ENCODE measurements around the gene SOX3.

DNA sequence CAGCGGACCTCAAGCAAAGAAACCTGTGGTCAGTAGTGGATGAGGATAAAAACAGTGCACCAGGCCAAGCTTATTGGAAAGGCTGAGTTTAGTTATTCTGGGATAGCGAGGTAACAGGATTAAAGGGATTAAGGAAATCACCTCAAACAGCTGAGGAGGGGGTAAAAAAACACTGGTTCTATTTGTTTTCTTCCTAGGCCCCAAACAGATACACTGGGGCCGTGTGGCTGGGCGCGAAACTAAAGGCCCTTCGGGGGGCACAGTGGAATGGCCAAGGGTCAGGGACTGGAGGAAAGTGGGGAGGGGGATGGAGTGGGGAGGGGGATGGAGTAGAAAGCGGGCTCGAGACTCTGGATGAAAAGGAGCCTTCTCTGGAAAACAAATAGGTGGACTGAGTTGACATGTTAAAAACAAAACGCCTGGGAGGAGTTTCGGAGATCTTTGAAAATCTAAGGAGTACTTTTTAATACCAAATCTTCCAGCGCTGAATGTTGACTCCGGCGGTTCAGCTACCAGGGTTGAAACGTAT lies 2.9 kb downstream of the SOX3 start:
- TF ChIP-seq, protein P1, sequence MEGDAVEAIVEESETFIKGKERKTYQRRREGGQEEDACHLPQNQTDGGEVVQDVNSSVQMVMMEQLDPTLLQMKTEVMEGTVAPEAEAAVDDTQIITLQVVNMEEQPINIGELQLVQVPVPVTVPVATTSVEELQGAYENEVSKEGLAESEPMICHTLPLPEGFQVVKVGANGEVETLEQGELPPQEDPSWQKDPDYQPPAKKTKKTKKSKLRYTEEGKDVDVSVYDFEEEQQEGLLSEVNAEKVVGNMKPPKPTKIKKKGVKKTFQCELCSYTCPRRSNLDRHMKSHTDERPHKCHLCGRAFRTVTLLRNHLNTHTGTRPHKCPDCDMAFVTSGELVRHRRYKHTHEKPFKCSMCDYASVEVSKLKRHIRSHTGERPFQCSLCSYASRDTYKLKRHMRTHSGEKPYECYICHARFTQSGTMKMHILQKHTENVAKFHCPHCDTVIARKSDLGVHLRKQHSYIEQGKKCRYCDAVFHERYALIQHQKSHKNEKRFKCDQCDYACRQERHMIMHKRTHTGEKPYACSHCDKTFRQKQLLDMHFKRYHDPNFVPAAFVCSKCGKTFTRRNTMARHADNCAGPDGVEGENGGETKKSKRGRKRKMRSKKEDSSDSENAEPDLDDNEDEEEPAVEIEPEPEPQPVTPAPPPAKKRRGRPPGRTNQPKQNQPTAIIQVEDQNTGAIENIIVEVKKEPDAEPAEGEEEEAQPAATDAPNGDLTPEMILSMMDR (IDR thresholded peaks at IDR 0.05; ENCODE audit: extremely low read depth in 1 of 2, insufficient read depth in 1 of 2, low read depth in 1 of 2, low read length in 2 of 2) = no peak
- no peak for TF ChIP-seq POLR2AphosphoS5 (IDR thresholded peaks at IDR 0.05; ENCODE audit: insufficient read depth, low read depth, low read length)
- TF ChIP-seq EZH2 (IDR thresholded peaks at IDR 0.05; ENCODE audit: borderline replicate concordance, low read depth, low read length, severe bottlenecking) = no peak
